Rectal smooth muscle tissue (tissue), 1 donor: ENCODE data around the gene HYI.
A peak's percentile ranks its signal among the peaks of the same experiment; 100 is the strongest.
"Not testable (repeated sequence)": the region's sequence is repeated elsewhere in the genome, so short reads cannot be mapped to it uniquely, and the experiment has no call there.

Experiments
- H3K27ac ChIP-seq: one replicate; pipeline ENCODE4 v1.7.0; 2013; ENCODE audit warnings: low read depth, low read length, inconsistent platforms
- H3K27me3 ChIP-seq: one replicate; pipeline ENCODE4 v1.7.0; 2013; ENCODE audit warnings: low read length; ENCODE audit not compliant: control insufficient read depth, insufficient read depth
- H3K36me3 ChIP-seq: one replicate; pipeline ENCODE4 v1.7.0; 2013; ENCODE audit warnings: low read length; ENCODE audit not compliant: control insufficient read depth, insufficient read depth
- H3K4me1 ChIP-seq: one replicate; pipeline ENCODE4 v1.7.0; 2013; ENCODE audit warnings: low read length; ENCODE audit not compliant: control insufficient read depth, insufficient read depth
- H3K4me3 ChIP-seq: one replicate; pipeline ENCODE4 v1.7.0; 2013; ENCODE audit warnings: low read length
- H3K9ac ChIP-seq: one replicate; pipeline ENCODE4 v1.7.0; 2013; ENCODE audit warnings: low read length

Gene HYI

DNA sequence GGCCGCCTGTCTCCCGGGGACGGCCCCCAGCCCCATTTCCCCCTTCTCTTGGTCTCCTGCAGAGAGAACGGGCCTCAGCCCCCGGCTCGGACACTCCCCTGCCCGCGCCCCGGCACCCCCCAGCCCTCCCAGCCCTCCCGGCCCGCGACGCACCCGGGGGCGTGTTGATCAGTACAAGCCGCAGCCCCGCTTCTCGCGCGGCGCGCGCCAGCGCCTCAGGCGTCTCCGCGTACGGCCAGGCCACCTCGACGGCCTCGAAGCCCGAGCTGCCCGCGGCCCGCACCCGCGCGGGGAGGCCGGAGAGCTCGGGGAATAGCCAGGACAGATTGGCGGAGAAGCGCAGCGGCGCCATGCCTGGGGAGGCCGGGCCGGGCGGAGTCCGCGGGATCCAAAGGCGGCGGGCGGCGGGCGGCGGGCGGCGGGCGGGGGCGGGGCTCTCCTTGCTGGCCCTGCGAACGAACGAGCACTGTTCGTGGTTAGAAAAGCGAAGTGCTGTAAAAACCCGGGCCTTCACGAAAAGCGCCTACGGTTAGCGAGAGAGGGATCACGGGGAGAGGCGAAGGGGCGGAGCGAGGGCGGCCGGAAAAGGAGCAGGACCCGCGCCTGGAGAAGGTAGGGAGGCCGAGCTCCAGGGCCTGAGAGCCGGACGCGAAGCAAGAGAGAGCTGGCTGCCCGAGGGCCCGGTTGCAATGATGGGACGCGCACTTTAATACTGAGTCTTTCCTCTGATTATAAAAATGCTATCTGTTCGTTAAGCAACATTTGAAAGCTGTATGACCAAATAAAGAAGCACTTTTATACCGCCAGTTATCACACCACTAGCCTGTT lies at the start of gene HYI:
Gene HYI, minus strand, starts transcription at position 490 of the 828 bp plus-strand sequence. Its CDS starts 138 bp downstream, at position 352.
- H3K4me1 ChIP-seq = peaks cover 9% of the 10 kb centered on the region
- peaks cover 29% of the 10 kb centered on the region for H3K36me3 ChIP-seq
- H3K27ac ChIP-seq = peak within 1 kb of the TSS; percentile 87
- peak within 1 kb of the TSS; percentile 3 for H3K9ac ChIP-seq
- peak within 1 kb of the TSS; percentile 71 for H3K4me3 ChIP-seq
- H3K27me3 ChIP-seq = no peaks in the 10 kb centered on the region

DNA sequence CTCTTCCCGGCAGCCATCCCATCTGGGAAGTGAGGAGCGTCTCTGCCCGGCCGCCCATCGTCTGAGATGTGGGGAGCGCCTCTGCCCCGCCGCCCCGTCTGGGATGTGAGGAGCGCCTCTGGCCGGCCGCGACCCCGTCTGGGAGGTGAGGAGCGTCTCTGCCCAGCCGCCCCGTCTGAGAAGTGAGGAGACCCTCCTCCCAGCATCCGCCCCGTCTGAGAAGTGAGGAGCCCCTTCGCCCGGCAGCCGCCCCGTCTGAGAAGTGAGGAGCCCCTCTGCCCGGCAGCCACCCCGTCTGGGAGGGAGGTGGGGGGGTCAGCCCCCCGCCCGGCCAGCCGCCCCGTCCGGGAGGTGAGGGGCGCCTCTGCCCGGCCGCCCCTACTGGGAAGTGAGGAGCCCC lies 48.1 kb upstream of the HYI start:
- H3K4me1 ChIP-seq, H3K27me3 ChIP-seq, H3K27ac ChIP-seq, H3K36me3 ChIP-seq, H3K4me3 ChIP-seq, H3K9ac ChIP-seq: not testable (repeated sequence)

DNA sequence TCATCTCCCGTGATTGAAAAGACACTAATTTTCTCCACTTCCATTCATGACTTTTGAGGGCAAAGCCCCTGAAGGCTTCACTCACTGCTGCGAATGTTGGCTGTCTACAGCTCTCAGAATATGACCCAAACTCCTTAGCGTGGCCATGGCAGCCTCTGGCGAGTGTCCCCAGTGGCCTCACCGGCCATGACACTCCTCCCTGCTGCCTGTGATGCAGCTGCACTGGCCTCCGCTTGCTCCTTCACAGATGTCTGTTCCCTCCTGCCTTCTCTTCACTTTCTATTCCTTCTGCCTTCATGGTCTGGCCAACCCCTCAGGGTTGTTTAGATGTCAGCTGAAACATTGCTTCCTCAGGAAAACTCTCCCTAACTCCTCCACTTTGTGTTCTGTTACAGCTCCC lies 46.2 kb upstream of the HYI start:
- no peak overlapping the region for H3K4me3 ChIP-seq

GRCh38 chr1:43495204-43495603 lies 41.5 kb upstream of the HYI start:
- Histone ChIP-seq H3K9ac (no peak overlapping the region), H3K27me3 (no peaks in the 10 kb centered on the region)

More for the DNA sequence above, 46.2 kb upstream of the HYI start:
- Histone ChIP-seq H3K36me3 (no peaks in the 10 kb centered on the region), H3K9ac (no peak overlapping the region), H3K4me1 (no peaks in the 10 kb centered on the region), H3K27me3 (no peaks in the 10 kb centered on the region), H3K27ac (no peak overlapping the region)

DNA sequence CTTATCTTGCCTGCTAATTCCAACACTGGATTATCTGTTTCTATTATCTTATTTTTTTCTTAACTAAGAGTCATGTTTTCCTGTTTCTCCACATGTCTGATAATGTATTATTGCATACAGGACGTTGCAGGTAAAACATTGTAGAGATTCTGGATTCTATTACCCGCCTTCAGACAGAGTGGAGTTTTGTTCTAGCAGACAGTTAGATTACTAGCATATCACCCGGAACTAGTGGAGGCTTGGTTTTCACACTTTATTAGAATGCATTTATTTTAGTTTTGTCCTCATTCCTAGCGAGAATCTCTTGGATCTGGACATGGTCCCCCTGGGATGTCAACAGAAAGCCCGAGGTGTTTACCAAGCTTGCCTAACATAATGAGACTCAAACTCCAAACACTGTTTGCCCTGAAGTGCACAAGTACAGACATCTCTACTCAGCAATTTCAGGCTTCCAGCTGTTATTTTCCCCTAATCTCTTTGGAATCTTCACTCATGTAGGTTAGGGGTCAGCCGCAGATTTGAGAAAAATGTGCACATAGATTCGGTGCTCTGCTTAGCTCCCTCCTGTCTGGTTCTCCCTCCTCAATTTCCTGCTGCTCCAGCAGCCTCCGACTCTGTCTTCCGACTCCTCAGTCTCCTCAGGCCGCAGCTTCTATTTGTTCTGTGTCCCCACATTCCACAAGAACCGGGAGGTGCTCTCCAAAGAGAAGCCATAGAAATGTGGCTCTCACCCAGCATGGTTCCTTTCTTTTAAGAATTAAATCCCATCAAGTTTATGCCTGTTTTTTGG lies 40.1 kb upstream of the HYI start:
- Histone ChIP-seq H3K4me1 (no peaks in the 10 kb centered on the region), H3K27ac (no peak overlapping the region), H3K9ac (no peak overlapping the region), H3K36me3 (no peaks in the 10 kb centered on the region), H3K4me3 (no peak overlapping the region), H3K27me3 (no peaks in the 10 kb centered on the region)

More at GRCh38 chr1:43495204-43495603, 41.5 kb upstream of the HYI start:
- no peak overlapping the region for H3K27ac ChIP-seq
- H3K4me3 ChIP-seq = no peak overlapping the region
- no peaks in the 10 kb centered on the region for H3K4me1 ChIP-seq
- H3K36me3 ChIP-seq = no peaks in the 10 kb centered on the region

DNA sequence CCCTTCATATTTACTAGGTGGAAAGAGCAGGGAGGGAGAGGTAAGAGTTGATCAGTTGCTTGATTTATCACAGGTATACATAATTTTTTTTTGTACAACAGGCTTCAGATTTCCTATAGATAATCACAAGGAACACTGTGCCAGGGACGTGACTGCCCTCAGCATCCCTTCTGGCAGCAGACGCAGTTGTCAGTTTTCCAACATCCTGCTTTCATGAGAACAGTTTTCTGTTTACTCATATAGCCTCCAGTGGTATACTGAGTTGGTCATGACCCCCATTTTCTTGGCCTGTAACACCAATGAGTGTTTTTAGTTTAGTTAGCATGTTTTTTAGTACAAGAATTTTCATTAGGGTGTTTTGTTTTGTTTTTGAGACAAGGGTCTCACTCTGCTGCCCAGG lies 39.1 kb upstream of the HYI start:
- H3K4me1 ChIP-seq = no peaks in the 10 kb centered on the region
- no peak overlapping the region for H3K9ac ChIP-seq
- H3K4me3 ChIP-seq = no peak overlapping the region
- no peaks in the 10 kb centered on the region for H3K27me3 ChIP-seq
- no peak overlapping the region for H3K27ac ChIP-seq
- H3K36me3 ChIP-seq = no peaks in the 10 kb centered on the region

DNA sequence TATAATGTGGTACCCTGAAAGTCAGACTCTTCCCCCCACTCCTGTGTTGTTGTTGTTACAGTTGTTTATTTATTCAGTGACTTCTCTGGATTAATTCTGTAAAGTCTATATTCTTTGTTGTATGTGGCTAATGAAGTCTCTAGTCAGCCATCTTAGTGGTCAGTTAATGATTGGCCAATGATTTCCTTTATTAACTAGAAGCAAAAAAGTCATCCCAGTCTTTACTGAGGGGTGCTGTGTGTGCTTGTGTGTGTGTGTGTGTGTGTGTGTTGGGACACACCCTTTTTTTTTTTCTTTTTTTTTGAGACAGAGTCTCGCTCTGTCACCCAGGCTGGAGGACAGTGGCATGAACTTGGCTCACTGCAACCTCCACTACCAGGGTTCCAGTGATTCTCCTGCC lies 37.3 kb upstream of the HYI start:
- no peaks in the 10 kb centered on the region for H3K27me3 ChIP-seq
- H3K36me3 ChIP-seq = no peaks in the 10 kb centered on the region
- no peak overlapping the region for H3K4me3 ChIP-seq
- H3K4me1 ChIP-seq = no peaks in the 10 kb centered on the region
- H3K27ac ChIP-seq = no peak overlapping the region
- H3K9ac ChIP-seq = no peak overlapping the region

GRCh38 chr1:43488165-43488564 lies 34.4 kb upstream of the HYI start:
- no peaks in the 10 kb centered on the region for H3K36me3 ChIP-seq

DNA sequence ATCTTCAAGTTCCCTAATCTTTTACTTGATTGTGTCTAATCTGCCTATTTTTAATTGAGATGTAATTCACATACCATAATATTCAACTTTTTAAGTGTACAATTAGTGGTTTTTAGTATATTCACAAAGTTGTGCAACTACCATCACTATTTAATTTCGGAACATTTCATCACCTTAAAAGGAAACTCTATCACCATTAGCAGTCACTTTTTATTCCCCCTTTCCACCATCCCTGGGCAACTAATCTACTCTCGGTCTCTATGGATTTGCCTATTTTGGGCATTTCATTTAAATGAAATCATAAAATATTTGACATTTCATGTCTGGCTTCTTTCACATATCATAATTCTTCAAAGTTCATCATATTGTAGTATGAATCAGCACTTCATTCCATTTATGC lies 30.6 kb upstream of the HYI start:
- Histone ChIP-seq H3K9ac (no peak overlapping the region), H3K4me3 (no peak overlapping the region), H3K36me3 (no peaks in the 10 kb centered on the region), H3K27ac (no peak overlapping the region), H3K4me1 (no peaks in the 10 kb centered on the region), H3K27me3 (no peaks in the 10 kb centered on the region)

More at GRCh38 chr1:43488165-43488564, 34.4 kb upstream of the HYI start:
- Histone ChIP-seq H3K4me3 (no peak overlapping the region), H3K9ac (no peak overlapping the region), H3K4me1 (no peaks in the 10 kb centered on the region), H3K27me3 (no peaks in the 10 kb centered on the region), H3K27ac (no peak overlapping the region)

DNA sequence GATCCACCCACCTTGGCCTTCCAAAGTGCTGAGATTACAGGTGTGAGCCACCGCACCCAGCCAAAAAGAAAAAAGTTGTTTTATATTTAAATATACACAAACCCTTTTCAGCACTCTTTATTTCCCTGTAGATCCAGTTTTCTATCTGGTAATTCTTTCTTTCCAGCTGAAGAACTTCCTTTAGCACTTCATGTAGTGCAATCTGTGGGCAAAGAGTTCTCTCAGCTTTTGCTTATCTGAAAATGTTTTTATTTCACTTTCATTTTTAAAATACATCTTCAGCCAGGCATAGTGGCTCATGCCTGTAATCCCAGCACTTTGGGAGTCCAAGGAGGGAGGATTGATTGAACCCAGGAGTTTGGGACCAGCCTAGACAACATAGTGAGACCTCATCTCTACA lies 28.5 kb upstream of the HYI start:
- Histone ChIP-seq H3K4me3 (no peak overlapping the region), H3K9ac (no peak overlapping the region), H3K27me3 (no peaks in the 10 kb centered on the region), H3K4me1 (no peaks in the 10 kb centered on the region), H3K36me3 (no peaks in the 10 kb centered on the region), H3K27ac (no peak overlapping the region)

- H3K4me1 ChIP-seq = no peaks in the 10 kb centered on the region
- no peak overlapping the region for H3K4me3 ChIP-seq
- no peak overlapping the region for H3K27ac ChIP-seq
- H3K36me3 ChIP-seq = no peaks in the 10 kb centered on the region
- H3K27me3 ChIP-seq = no peaks in the 10 kb centered on the region
- H3K9ac ChIP-seq = no peak overlapping the region
Observed at GRCh38 chr1:43481491-43481890, 27.8 kb upstream of the HYI start.

- H3K27ac ChIP-seq = no peak overlapping the region
- no peaks in the 10 kb centered on the region for H3K36me3 ChIP-seq
- no peaks in the 10 kb centered on the region for H3K4me1 ChIP-seq
- no peak overlapping the region for H3K9ac ChIP-seq
- no peak overlapping the region for H3K4me3 ChIP-seq
- no peaks in the 10 kb centered on the region for H3K27me3 ChIP-seq
Observed at GRCh38 chr1:43479414-43479813, 25.7 kb upstream of the HYI start.
